Fibroblast of lung (primary cell): ENCODE data around the gene ELMO1. TPM values are rescaled to one million over a fixed set of nuclear protein-coding genes. Genes with fewer than 3 reads are reported as not detected.

Experiments
- DNase-seq, 2 donors: peaks; one replicate each; pipeline versions ENCODE4 v3.0.0 to v3.0.0-alpha.2; 2010; ENCODE audit warnings: low read depth in 2 of 2
- H2AFZ ChIP-seq: 2 replicates; pipeline ENCODE4 v1.5.1; 2012; ENCODE audit warnings: low read length, control low read depth, inconsistent platforms
- H3K27ac ChIP-seq: 2 replicates; pipeline ENCODE4 v1.5.1; 2011; ENCODE audit warnings: low read length, control low read depth; ENCODE audit not compliant: insufficient read depth
- H3K27me3 ChIP-seq: 2 replicates; pipeline ENCODE4 v1.5.1; 2011; ENCODE audit warnings: mild to moderate bottlenecking, low read length; ENCODE audit not compliant: control insufficient read depth, insufficient read depth
- H3K36me3 ChIP-seq: 2 replicates; pipeline ENCODE4 v1.5.1; 2011; ENCODE audit warnings: low read length; ENCODE audit not compliant: control insufficient read depth, insufficient read depth
- H3K4me1 ChIP-seq: 2 replicates; pipeline ENCODE4 v1.5.1; 2011; ENCODE audit warnings: low read length; ENCODE audit not compliant: control insufficient read depth, insufficient read depth; ENCODE audit errors: extremely low read depth
- H3K4me2 ChIP-seq: 2 replicates; pipeline ENCODE4 v1.5.1; 2011; ENCODE audit warnings: low read length, control low read depth; ENCODE audit not compliant: insufficient read depth; ENCODE audit errors: extremely low read depth
- H3K4me3 ChIP-seq, 4 experiments: fragments of 200-600 bp in 1 of 4; sonication (generic) in 1 of 4; replicated peaks in 1 of 4; 2 replicates each; pipeline ENCODE4 v1.5.1; 2011 to 2016; ENCODE audit warnings: low read length in 4 of 4, low read depth in 3 of 4, mild to moderate bottlenecking in 3 of 4, control low read depth in 2 of 4, inconsistent platforms in 1 of 4, mixed read lengths in 1 of 4; ENCODE audit not compliant: insufficient read depth in 1 of 4; ENCODE audit errors: control extremely low read depth in 1 of 4
- H3K79me2 ChIP-seq: 2 replicates; pipeline ENCODE4 v1.5.1; 2012; ENCODE audit warnings: mild to moderate bottlenecking, low read length, inconsistent platforms; ENCODE audit not compliant: control insufficient read depth, insufficient read depth
- H3K9ac ChIP-seq: 2 replicates; pipeline ENCODE4 v1.5.1; 2011; ENCODE audit warnings: mild to moderate bottlenecking, low read length, control low read depth; ENCODE audit not compliant: insufficient read depth
- H3K9me3 ChIP-seq: 2 replicates; pipeline ENCODE4 v1.5.1; 2012; ENCODE audit warnings: low read depth, low read length; ENCODE audit not compliant: control insufficient read depth, insufficient read depth
- H4K20me1 ChIP-seq: 2 replicates; pipeline ENCODE4 v1.5.1; 2011; ENCODE audit warnings: low read length; ENCODE audit not compliant: control insufficient read depth, insufficient read depth; ENCODE audit errors: extremely low read depth
- EZH2 ChIP-seq: IDR thresholded peaks from 2 replicates; pipeline ENCODE4 v1.5.1; 2012; ENCODE audit warnings: low read length, control low read depth, mild to moderate bottlenecking; ENCODE audit errors: missing control alignments
- polyA plus RNA-seq, 2 donors: library from polyadenylated mRNA; depleted of rRNA in 1 of 2; stranded (reverse) in 1 of 2; unstranded in 1 of 2; fragments of >200 nt; gene quantifications; 2 replicates each; pipeline ENCODE4 v1.2.1, GENCODE V29; 2011 to 2012; ENCODE audit warnings: missing spikeins in 1 of 2
- total RNA-seq: library from RNA; depleted of rRNA; stranded (reverse); fragments of >200 nt; gene quantifications from 2 replicates; pipeline ENCODE4 v1.2.1, GENCODE V29; 2014
- TF ChIP-seq, protein P1 (sequence below), 2 donors: IDR thresholded peaks in 1 of 2; conservative IDR thresholded peaks in 1 of 2; 1 replicate in 1 of 2; 2 replicates in 1 of 2; pipeline ENCODE4 v1.5.1; 2011 to 2012; ENCODE audit warnings: low read length in 2 of 2, control low read depth in 1 of 2, inconsistent platforms in 1 of 2, low read depth in 1 of 2, mild to moderate bottlenecking in 1 of 2

ELMO1 gene
- total and polyA plus RNA-seq, 2 donors (not counting 1 experiment from before 2014, with no cell fraction given), result 0.50 TPM; not detected in 1

DNA sequence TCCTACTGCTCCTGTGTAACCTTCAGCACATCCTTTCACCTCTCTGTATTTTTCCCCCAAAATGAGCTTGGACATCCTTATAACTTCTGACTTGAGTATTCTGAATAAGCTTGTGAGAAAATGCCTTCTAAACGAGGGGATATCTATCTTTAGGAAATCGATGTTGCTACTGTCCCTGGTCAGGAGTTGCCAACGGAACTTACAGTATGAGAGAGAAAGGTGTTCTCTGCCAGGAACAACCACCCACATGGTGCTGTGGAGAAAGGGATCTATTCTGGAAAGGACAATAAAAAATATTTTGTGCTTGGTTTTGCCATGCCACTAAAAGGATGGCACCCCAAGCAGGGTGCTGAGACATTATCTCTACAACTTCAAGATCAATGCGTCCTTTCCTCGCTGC lies 537.8 kb downstream of the ELMO1 start:
- no peak overlapping the region for H3K4me3 ChIP-seq
- no peak for TF ChIP-seq EZH2
- TF ChIP-seq, protein P1, sequence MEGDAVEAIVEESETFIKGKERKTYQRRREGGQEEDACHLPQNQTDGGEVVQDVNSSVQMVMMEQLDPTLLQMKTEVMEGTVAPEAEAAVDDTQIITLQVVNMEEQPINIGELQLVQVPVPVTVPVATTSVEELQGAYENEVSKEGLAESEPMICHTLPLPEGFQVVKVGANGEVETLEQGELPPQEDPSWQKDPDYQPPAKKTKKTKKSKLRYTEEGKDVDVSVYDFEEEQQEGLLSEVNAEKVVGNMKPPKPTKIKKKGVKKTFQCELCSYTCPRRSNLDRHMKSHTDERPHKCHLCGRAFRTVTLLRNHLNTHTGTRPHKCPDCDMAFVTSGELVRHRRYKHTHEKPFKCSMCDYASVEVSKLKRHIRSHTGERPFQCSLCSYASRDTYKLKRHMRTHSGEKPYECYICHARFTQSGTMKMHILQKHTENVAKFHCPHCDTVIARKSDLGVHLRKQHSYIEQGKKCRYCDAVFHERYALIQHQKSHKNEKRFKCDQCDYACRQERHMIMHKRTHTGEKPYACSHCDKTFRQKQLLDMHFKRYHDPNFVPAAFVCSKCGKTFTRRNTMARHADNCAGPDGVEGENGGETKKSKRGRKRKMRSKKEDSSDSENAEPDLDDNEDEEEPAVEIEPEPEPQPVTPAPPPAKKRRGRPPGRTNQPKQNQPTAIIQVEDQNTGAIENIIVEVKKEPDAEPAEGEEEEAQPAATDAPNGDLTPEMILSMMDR (conservative IDR thresholded peaks at IDR 0.05 in 1 of 2, IDR thresholded peaks at IDR 0.05 in 1 of 2; ENCODE audit: low read depth in 1 of 2, low read length in 2 of 2), result no peak
- DNase-seq, result no peak
- no peak overlapping the region for H3K27ac ChIP-seq
- H3K9me3 ChIP-seq, result no peaks in the 10 kb centered on the region
- no peaks in the 10 kb centered on the region for H3K36me3 ChIP-seq
- no peak overlapping the region for H3K9ac ChIP-seq
- H3K79me2 ChIP-seq, result no peaks in the 10 kb centered on the region
- no peaks in the 10 kb centered on the region for H3K4me1 ChIP-seq
- no peaks in the 10 kb centered on the region for H3K27me3 ChIP-seq
- no peak overlapping the region for H3K4me2 ChIP-seq
- H4K20me1 ChIP-seq, result no peaks in the 10 kb centered on the region
- no peak overlapping the region for H2AFZ ChIP-seq

DNA sequence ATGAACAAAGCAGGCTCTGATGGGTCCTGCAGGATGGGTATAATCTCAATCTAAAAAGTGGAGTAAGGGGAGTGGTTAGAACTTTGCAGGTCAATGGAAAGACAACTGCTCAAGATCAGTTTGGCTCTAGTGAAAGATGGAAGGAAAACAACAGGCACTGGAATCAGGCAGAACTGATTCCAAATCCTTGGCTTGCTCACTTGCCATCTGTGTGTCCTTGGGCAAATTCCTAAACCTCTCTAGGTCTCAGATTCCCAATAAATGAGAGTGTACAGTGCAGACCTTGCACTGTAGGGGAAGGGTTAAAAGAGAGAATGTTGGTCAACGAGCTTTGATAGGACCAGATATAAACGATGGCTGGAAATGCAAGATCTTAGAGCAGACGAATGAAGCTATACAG lies 538.3 kb downstream of the ELMO1 start:
- H3K9ac ChIP-seq, result no peak overlapping the region
- H3K4me1 ChIP-seq, result no peaks in the 10 kb centered on the region
- no peak overlapping the region for H3K27ac ChIP-seq
- no peak for TF ChIP-seq EZH2
- TF ChIP-seq, protein P1 (conservative IDR thresholded peaks at IDR 0.05 in 1 of 2, IDR thresholded peaks at IDR 0.05 in 1 of 2; ENCODE audit: low read depth in 1 of 2, low read length in 2 of 2), result no peak
- no peak overlapping the region for H3K4me2 ChIP-seq
- H3K27me3 ChIP-seq, result no peaks in the 10 kb centered on the region
- no peaks in the 10 kb centered on the region for H3K9me3 ChIP-seq
- no peaks in the 10 kb centered on the region for H3K79me2 ChIP-seq
- no peak overlapping the region for H3K4me3 ChIP-seq
- H2AFZ ChIP-seq, result no peak overlapping the region
- no peaks in the 10 kb centered on the region for H3K36me3 ChIP-seq
- no peaks in the 10 kb centered on the region for H4K20me1 ChIP-seq
- no peak for DNase-seq

DNA sequence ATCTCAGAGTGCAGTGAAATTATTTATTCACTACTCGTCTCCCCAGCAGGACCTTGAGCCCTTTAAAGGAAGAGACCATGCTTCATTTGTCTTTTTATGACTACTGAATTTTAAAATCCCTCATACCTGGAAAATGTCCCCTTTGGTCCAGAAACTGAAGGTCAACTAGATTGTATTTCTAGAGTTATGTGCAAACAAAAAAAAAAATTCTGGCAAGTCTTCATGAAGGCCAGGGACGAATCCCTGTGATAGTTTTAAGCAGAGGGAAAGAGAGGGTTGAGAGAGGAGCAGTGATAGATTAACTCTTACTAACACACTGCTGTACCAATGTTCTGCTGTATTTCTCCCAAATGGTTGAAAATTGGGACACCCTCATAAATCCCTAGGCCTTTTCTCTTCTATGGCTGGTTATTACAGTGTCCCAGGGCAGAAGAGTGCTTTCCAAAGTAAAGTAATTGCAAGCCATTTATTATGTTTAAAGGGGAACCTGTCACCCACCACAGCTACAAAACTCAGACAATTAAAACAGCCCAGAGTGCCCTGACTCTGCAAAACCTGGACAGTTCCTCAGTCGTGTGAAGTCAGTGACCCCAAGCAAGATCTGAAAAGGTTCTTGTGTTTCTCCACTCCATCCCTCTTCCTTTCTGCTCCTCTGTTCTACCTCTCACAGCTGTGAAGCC lies 541.6 kb downstream of the ELMO1 start:
- Histone ChIP-seq H3K9me3 (no peaks in the 10 kb centered on the region), H3K4me3 (no peak overlapping the region), H2AFZ (no peak overlapping the region), H3K4me1 (no peaks in the 10 kb centered on the region), H3K9ac (no peak overlapping the region), H3K27me3 (no peaks in the 10 kb centered on the region), H3K36me3 (no peaks in the 10 kb centered on the region), H4K20me1 (no peaks in the 10 kb centered on the region), H3K27ac (no peak overlapping the region), H3K79me2 (no peaks in the 10 kb centered on the region), H3K4me2 (no peak overlapping the region)
- TF ChIP-seq, protein P1 (conservative IDR thresholded peaks at IDR 0.05 in 1 of 2, IDR thresholded peaks at IDR 0.05 in 1 of 2; ENCODE audit: low read depth in 1 of 2, low read length in 2 of 2), result no peak
- TF ChIP-seq EZH2, result no peak
- no peak for DNase-seq
